Type B pancreatic cell (in vitro differentiated cells): ENCODE data around the gene EEPD1. TPM values are rescaled to one million over a fixed set of nuclear protein-coding genes. Genes with fewer than 3 reads are reported as not detected.

Source experiments
- DNase-seq: peaks from one replicate; pipeline ENCODE4 v3.0.0; 2021; ENCODE audit warnings: mixed read lengths; ENCODE audit not compliant: unreplicated experiment; ENCODE audit errors: extremely low spot score
- H3K27ac Mint-ChIP-seq: 2 replicates; pipeline ENCODE4 v1.8.0; 2021; ENCODE audit warnings: mild to moderate bottlenecking, mixed read lengths
- H3K27me3 Mint-ChIP-seq: 2 replicates; pipeline ENCODE4 v1.8.0; 2021; ENCODE audit warnings: mixed read lengths
- H3K36me3 Mint-ChIP-seq: 2 replicates; pipeline ENCODE4 v1.8.0; 2021; ENCODE audit warnings: mixed read lengths
- H3K4me1 Mint-ChIP-seq: one replicate; pipeline ENCODE4 v1.8.0; 2021; ENCODE audit warnings: mixed read lengths; ENCODE audit not compliant: unreplicated experiment
- H3K4me3 Mint-ChIP-seq: 2 replicates; pipeline ENCODE4 v1.8.0; 2021; ENCODE audit warnings: mild to moderate bottlenecking, mixed read lengths
- H3K9me3 Mint-ChIP-seq: 2 replicates; pipeline ENCODE4 v1.8.0; 2021; ENCODE audit warnings: mixed read lengths
- total RNA-seq: library from RNA; stranded (reverse); gene quantifications from 2 replicates; pipeline ENCODE4 v1.2.1, GENCODE V29; 2021; ENCODE audit warnings: low replicate concordance
- TF ChIP-seq, protein P1 (sequence below): fragments of 200-600 bp; sonication (generic); conservative IDR thresholded peaks from 2 replicates; pipeline ENCODE4 v1.5.0; 2021; ENCODE audit warnings: antibody characterized with exemption, mild to moderate bottlenecking

Gene EEPD1
- total RNA-seq, 1 donor from 2014 or later = 35.8 TPM

- Mint-ChIP-seq H3K36me3 (peaks cover 3% of the 10 kb centered on the region), H3K4me3 (no peak overlapping the region), H3K9me3 (no peaks in the 10 kb centered on the region), H3K27me3 (no peaks in the 10 kb centered on the region), H3K4me1 (peaks cover 5% of the 10 kb centered on the region), H3K27ac (no peak overlapping the region)
- TF ChIP-seq, protein P1, sequence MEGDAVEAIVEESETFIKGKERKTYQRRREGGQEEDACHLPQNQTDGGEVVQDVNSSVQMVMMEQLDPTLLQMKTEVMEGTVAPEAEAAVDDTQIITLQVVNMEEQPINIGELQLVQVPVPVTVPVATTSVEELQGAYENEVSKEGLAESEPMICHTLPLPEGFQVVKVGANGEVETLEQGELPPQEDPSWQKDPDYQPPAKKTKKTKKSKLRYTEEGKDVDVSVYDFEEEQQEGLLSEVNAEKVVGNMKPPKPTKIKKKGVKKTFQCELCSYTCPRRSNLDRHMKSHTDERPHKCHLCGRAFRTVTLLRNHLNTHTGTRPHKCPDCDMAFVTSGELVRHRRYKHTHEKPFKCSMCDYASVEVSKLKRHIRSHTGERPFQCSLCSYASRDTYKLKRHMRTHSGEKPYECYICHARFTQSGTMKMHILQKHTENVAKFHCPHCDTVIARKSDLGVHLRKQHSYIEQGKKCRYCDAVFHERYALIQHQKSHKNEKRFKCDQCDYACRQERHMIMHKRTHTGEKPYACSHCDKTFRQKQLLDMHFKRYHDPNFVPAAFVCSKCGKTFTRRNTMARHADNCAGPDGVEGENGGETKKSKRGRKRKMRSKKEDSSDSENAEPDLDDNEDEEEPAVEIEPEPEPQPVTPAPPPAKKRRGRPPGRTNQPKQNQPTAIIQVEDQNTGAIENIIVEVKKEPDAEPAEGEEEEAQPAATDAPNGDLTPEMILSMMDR = no peak
- no peak for DNase-seq
Observed at GRCh38 chr7:36309301-36309700, 156.2 kb downstream of the EEPD1 start.

DNA sequence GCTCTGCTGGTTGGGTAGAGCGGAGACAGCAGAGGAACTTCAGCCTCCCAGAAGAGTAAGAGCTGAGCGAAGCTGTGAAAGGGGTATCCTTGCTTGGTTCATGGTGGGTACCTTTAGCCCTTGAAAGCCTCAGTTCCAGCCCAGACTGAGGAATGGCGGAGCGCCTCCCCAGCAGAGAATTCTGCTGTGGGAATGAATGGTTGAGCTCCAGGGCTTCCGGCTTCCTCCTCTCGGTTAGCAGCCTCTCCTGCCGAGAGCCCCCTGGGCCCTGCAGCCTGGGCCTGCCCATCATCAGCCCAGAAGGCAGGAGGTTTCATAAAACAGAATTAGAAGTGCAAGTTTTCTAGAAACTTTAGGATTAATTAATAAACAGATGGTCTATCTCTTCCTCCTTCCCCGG is 156.7 kb downstream of the EEPD1 start:
- Mint-ChIP-seq H3K4me3 (no peak overlapping the region), H3K9me3 (no peaks in the 10 kb centered on the region), H3K27ac (no peak overlapping the region), H3K36me3 (peaks cover 3% of the 10 kb centered on the region), H3K27me3 (no peaks in the 10 kb centered on the region), H3K4me1 (peaks cover under 1% of the 10 kb centered on the region)
- no peak for DNase-seq
- TF ChIP-seq, protein P1 = no peak

- no peak overlapping the region for H3K27ac Mint-ChIP-seq
- H3K4me3 Mint-ChIP-seq = no peak overlapping the region
- TF ChIP-seq, protein P1 = no peak
Observed at GRCh38 chr7:36310897-36311296, 157.8 kb downstream of the EEPD1 start.

DNA sequence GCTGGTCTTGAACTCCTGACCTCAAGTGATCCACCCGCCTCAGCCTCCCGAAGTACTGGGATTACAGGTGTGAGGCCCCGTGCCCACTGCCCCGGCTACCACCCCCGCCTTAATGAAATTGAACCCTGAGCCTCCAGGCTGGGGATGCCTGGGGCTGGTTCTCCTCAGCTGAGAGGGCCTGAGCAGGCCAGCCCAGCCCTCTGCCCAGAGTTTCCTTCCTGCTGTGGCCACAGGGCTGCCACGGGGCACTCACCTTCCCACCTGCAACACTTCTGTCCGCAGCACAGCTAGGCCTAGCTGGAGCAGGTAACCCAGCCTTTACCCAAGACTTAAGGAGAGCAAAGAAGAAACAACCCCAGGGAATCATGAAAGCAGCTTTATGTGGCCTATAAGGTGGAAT is 158.5 kb downstream of the EEPD1 start:
- TF ChIP-seq, protein P1 = no peak
- no peak for DNase-seq
- Mint-ChIP-seq H3K36me3 (no peaks in the 10 kb centered on the region), H3K27me3 (no peaks in the 10 kb centered on the region), H3K27ac (no peak overlapping the region), H3K4me3 (no peak overlapping the region), H3K4me1 (peaks cover 5% of the 10 kb centered on the region), H3K9me3 (no peaks in the 10 kb centered on the region)

More at GRCh38 chr7:36310897-36311296, 157.8 kb downstream of the EEPD1 start:
- DNase-seq = peak; percentile 48
- Mint-ChIP-seq H3K4me1 (peaks cover 5% of the 10 kb centered on the region), H3K9me3 (no peaks in the 10 kb centered on the region), H3K27me3 (no peaks in the 10 kb centered on the region), H3K36me3 (no peaks in the 10 kb centered on the region)

DNA sequence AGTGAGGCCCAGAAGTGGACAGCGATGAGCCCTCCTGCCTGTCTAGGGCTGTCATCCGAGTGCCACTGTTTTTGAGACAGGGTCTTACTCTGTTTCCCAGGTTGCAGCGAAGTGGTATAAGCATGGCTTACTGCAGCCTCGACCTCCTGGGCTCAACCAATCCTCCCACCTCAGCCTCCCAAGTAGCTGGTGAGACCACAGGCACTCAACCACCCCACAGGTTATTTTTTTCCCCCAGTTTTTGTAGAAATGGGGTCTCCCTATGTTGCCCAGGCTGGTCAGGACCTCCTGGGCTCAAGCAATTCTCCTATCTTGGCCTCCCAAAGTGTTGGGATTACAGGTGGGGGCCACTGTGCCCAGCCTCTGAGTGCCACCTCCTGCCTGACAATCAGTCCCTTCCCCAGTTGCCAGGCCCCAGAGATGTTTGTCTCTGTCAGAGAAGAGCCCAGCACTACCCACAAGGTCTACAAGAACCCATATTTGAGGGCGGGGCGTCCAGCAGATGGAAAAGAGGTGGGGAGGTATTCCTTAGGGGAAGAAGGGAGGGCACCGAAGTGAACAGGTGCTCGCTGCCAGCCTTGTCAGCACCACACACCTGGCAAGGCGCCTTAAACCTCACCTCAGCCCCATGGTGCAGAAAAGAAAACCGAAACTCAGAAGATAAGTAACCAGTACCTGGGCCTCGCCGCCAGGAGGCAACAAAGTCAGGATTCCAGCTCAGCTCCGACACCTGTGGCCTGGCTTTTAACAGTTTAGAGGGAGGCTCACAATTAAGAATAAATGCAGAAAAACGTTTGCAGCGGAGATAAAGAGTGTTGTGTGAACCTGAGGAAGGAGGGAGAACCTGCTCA is 159.2 kb downstream of the EEPD1 start:
- Mint-ChIP-seq H3K4me1 (peaks cover 5% of the 10 kb centered on the region), H3K9me3 (no peaks in the 10 kb centered on the region), H3K4me3 (no peak overlapping the region), H3K27ac (no peak overlapping the region), H3K36me3 (no peaks in the 10 kb centered on the region), H3K27me3 (no peaks in the 10 kb centered on the region)
- TF ChIP-seq, protein P1 = peak; percentile 59
- no peak for DNase-seq
